Activated naive CD4-positive, alpha-beta T cell treated with Interleukin-2 at 50 U/mL for 16 hours (primary cell): ENCODE measurements around the gene TXK.
"Not testable (repeated sequence)": the region's sequence is repeated elsewhere in the genome, so short reads cannot be mapped to it uniquely, and the experiment has no call there.

Experiments used
- DNase-seq: peaks from one replicate; pipeline ENCODE4 v3.0.0-alpha.2; 2020

Gene TXK

DNA sequence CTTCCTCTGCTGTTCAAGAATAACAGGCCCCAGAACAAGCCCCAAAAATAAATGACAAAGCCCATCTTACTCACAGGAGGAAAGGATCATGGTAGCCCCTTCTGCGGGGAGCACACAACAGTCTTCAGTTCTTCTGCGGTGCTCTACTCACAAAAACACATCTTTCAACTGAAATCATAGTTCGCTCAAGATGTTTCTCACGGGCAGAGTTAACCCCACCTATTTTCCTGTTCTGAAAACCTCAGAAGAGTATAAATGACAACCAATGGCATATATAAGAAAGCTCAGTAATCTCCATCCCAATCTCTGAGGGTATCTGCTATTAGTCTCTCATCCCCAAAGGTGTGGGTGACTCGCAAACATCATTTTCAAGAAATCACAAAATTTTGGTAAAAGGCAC lies at the start of gene TXK:
TXK (minus strand) TSS at position 170 of the 400 bp plus-strand sequence; CDS start at position 90, 80 bp downstream.
- DNase-seq: no peak

DNA sequence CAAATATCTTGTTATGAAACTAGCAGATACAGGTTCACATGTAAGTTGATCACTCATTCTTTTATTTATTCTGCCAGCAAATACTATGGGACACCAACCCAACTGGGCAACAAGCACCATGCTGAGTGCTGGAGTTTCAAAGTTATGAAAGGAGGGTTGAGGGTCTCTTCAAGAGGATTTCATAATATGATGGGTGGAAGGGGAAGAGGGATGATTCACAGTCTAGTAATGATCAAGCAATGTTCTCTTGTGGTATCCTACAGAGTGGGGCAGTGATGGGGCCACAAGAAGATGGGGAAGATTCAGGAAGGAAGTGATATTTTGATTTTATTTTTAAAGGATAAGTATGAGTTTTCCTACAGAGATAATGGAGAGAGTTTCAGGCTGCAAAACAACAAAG lies 46.2 kb upstream of the TXK start:
- DNase-seq: no peak

DNA sequence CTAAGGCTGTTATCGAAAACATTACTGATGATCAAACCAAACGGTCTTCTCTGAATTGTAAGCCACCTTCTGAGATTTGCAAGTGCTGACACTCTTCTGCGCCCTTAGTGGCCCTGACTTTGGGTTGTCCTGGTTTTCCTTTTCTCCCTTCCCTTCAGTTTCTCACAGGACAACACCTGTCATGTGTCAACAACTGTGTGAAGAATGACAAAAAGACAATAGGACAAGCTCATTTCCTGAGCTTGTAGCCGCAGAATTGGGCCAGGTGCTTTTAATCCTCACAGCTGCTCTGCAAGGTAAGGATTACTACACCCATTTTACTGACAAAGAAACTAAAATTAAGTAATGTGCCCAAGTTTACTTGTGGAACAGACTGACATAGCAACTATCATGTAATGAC lies 44.9 kb upstream of the TXK start:
- DNase-seq: no peak

DNA sequence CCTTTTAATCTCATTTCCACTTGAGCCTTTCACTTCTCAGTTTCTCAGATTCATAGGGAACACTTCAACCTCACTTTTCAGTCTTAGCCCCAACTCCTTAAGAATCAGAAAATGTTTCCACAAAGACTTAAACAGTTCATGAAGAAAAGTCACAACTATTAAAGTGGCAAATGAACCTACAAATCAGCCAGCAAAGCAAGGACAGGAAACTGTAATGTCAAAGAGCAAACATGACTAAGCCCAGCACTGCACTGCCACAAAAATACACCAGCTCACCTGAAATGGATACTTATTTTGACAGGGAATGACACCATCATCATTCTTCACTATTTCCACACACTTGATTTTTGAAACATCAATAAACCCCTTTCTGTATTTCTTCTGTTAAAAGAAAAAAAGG lies 41.8 kb upstream of the TXK start:
- DNase-seq: no peak

DNA sequence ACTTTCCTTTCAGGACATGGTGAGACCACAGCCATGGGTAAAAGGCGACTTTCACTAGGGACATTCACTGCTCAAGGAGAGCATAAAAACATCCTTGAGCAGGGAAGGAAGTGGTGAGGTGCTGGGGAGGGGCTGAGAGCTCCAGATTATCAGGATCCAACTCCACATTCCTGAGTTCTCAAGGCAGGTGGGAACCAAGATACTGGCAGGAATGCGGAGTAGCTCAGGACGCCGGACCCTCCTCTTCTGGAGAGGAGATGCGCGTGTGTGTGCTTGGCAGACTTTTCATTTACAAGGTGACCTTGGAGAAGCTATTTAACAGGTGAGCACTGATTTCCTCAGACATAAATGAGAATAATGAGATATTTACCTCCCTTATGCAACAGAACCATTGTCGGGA lies 41.3 kb upstream of the TXK start:
- no peak for DNase-seq

DNA sequence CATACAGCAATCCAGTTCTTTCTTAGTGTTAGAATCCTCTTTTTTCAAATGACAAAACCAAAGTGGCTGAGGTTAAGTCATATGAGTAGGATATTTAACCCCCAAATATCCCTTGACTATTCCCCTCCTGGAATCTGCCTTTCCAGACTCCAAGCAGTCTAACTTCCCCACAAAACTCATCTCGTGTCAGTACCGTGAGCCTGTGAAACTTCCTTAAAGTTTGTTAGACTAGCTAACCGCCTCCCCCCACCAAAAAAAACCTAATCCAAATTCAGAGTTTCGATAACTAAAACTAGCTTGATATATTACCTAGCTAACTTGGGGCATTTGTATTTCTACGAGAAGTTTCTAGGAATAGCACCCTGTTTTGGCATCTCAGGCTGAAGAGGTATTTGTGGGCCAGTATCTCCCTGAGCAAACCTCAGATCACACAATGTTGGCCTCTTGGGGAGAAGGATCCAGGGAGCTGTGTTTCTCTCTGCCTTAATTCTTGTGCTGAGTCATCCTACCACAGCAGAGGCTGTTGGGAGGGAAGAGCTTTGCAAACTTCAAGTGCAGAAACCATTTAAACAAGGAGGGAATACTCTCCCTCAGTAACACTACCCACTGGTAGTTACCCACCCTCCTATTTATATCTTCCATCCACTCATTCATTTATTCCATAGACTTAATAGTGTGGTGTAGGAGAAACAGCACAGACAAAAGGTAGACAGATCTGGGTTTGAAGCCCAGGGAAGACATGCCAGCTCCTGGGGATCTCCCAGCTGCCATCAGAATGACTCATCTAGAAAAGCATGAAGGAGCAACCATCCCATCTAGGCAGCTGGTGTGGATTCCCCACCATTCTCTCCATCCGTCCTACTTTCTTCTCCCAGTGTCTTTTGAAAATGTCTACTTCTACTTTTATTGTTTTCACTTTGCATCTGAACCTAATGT lies 39.3 kb upstream of the TXK start:
- DNase-seq: no peak

DNA sequence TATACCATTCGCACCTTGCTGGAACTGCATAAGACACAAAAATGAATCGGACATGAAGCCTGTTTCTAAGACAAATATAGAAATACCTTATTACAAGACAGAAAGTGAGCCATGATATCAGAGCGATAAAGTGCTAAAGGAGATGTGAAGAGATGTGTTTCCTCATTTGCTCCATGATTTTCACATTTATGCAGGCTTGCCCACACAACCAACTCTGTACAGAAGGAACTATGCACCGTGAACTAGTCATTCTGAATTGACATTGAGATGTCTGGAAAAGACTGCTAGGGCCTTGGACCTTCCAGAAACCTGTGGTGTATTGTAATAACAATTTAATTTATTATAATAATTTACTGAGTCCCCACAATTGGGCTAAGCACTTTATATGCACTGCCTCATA lies 38.6 kb upstream of the TXK start:
- no peak for DNase-seq

DNA sequence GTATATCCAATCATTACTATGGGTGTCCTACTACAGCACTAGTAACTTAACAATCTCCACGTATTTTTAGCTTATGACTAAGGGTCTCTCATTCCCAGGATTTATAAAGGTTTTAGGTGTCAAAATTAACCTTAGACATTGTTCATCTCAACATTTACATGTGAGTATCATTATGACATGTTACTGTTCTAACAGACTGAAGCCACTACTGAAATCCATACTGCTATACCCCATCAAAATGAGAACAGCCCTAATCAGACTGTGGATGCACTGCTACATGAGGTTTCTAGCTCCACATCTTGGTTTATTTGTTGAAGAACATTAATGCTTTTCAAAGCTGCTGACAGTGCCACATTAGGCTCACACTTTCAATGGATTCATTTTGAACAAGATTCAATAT lies 35.6 kb upstream of the TXK start:
- DNase-seq: no peak

DNA sequence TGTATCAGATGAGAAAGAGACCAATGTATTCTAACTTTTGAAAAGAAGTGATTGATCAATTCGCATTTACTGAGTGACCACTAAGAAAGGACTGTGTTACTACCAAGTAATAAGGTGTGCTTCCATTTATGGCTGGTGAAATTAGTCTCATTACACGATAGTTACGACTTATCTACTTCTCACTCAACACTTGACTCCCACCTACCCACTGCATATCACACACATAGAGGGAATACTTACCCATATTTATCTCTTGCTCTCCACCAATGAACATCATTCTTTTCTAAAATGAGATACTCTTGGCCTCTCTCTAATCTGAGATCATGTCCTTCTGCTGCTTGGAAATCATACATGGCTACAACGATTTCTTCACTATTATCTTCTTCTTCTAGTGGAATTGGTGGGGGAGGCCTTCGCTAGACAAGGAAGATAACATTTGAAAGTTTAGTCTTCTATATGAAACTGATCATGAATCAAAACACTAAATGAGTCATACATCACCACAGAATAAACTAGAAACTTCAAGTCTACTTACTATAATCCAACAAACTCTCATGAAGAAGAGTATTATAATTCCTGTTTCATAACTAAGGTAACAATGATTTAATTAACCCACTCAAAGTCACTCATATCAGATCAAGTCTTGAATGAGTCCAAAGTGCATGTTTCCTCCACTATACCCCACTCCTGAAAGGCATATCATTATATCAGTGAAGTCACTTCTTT lies 33.7 kb upstream of the TXK start:
- no peak for DNase-seq

DNA sequence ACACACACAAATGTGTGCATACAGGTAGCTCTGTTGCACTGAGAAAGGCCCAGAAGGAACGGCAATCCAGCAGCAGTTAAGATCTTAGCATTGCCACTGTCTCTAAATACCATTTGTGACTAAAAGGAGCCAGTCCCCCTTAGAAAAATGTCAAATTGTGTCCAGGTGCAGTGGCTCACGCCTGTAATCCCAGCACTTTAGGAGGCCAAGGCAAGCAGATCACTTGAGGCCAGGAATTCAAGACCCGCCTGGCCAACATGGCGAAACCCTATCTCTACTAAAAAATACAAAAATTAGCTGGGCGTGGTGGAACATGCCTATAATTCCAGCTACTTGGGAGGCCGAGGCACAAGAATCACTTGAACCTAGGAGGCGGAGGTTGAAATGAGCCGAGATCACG lies 30.5 kb upstream of the TXK start:
- DNase-seq: not testable (repeated sequence)

DNA sequence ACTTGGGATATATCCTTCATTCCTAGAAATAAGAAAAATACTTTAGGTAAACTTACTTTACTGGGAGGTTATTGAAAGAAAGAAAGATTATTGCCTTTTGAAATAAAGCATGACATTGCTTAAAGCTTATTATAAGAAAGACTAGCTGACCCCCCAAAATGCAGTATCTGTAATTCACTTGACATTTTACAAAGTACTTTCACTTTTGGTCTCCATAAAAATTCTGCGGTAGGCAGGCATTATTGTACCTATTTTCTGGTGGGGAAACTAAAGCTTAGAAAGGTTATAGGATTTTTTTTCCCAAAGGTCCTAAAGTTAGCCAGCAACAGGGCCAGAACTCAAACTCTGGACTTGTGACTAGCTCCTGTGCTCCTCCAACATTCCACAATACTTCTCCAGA lies 29.7 kb upstream of the TXK start:
- no peak for DNase-seq

DNA sequence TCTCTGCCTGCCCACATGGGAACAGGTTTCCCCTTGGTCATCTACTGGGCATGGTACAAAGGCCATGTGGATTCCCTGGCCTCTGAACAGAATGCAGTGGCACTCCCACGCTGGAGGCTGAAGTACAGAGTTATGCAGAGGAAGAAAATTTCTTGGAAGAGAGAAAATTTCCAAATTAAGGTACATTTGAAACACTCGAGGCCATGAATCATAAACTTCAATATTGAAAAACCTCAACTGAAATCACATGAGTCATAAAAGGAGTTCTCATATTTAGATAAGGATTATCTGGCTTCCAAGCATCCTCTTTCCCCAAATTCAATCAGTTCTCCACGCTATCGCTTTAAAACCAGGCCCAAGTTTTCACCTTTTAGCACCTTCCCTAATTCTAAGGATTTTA lies 28.1 kb upstream of the TXK start:
- no peak for DNase-seq

DNA sequence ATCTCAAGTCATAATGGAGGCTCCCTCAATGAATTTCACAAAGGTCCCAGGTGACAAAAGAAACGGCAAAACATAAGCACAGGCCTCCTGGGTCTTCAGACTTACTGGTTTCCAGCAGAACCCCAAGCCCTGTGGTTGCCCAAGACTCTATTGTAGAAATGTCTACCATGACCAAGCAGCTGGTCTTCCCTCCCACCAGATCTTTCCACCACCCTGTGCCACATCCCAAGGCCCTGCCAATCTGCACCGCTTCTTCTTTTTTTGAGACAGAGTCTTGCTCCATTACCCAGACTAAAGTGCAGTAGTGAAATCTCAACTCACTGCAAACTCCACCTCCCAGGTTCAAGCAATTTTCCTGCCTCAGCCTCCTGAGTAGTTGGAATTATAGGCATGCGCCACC lies 23.2 kb upstream of the TXK start:
- DNase-seq: no peak

DNA sequence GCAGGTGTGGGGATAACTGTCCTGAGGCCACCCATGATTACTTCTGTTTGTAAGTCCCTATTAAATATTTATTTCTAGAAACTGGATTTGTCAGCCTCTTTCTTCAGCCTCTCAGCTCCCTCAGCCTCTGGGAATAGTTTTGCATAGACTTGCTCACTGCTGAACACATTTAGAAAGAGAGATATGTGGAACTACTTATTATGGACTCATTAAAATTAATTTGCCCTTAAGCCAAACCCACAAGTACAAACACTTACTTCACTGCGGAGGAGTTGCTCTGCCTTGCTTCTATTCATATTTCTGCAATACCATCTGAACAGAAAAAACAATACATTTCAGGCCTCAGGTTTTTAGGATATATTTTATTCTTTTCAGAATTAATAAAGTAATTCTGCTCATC lies 22.4 kb upstream of the TXK start:
- no peak for DNase-seq

DNA sequence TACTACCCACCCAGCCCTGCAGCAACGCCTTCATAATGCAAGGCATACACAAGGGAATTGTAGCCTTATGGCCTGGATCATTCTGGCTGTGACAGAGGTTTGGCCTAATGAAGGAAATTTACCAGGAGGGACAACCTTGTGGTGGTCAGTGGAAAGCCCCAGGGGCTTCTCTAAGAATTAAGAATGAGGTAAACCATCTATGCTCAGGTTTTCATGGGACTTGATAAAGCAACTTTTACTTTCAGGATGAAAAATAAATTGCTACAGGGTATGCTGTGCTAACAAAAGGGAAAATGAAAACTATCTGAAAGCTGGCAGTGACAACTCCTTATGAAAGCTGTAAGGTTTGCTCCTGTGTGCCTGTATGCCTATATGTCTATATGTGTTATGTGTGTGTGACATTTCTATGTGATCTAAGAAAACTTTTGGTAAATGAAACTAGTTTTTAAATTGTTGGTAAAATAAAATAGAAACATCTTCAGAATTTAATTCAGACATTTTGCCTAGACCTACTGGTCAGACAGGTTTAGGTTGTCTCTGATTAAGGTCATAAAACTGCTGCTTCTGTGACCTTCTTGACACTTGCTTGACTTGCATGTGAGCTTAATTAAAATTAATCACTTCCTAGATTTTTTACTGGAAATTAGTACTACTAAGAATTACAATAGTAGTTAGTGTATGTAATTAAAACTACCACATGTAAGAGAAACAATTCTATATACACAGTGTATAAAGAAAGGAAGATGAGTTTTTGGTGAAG lies 19.9 kb upstream of the TXK start:
- no peak for DNase-seq

DNA sequence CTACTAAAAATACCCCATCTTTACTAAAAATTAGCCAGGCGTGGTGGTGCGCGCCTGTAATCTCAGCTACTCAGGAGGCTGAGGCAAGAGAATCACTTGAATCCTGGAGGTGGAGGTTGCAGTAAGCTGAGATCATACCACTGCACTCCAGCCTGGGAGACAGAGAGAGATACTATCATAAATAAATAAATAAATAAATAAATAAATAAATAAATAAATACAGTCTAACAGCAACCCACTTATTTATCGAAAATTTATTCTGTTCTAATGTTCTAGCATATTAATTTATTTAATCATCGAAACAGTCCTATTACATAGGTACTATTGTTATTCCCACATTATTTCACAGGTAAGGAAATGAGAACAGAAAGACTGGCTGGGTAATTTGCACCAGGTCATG lies 18.2 kb upstream of the TXK start:
- no peak for DNase-seq

DNA sequence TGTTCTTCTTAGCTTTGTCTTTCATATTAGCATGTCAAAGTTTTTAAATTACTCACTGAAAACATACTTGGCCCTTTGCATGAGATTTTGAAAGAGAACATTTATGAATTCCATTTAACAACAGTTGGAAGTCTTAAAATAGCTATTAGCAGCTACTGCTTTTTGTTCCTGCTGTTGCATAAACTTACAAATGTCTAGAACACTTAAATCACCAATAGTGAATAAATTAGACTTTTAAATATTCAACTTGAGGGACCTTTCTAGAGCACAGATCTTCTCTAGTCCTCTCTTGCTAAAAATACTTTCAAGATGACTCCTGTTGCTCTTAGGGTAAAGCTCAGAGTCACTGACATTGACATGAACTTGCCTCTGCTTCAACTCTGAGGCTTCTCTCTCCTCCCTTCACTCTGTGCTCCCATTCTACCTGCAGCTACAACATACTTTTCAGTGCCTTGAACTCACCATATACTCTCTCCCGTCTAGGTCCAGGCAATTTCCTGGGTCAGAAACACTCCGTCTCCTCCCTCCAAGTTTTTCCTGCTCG lies 15.8 kb upstream of the TXK start:
- DNase-seq: no peak

DNA sequence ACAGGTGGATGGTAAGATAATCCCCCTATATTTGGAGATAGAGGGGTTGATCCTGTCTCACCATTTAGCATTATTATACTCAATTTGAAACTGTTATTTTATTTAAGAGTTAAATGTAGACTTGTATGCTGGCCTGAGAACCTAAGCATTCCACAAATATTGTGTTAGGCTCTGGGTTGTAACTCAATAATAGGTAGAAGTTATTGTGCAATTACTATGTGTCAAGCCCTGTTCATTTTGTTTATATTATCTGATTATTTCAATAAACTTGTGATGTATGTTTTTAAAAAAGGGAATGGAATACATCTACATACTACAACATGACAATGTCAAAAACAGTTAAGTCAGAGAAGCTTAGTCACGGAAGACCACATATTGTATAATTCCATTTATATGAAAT lies 13.6 kb upstream of the TXK start:
- DNase-seq: no peak

DNA sequence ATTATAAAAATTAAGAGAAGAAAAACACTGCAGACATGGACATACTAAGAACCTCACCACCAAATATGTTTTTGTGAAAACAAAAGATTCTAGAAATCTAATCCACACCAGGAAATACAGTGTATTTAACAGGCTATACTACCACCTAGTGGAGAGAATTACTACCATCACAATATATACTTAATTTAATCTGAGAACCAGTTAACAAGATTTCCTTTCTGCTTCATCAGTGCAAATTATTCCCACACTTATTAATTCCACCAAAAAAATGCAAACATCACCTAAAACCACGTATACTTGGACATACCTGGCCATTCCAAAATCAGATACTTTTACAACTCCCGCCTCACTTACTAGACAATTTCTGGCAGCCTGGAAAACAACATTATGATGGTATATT lies 7.0 kb upstream of the TXK start:
- no peak for DNase-seq

DNA sequence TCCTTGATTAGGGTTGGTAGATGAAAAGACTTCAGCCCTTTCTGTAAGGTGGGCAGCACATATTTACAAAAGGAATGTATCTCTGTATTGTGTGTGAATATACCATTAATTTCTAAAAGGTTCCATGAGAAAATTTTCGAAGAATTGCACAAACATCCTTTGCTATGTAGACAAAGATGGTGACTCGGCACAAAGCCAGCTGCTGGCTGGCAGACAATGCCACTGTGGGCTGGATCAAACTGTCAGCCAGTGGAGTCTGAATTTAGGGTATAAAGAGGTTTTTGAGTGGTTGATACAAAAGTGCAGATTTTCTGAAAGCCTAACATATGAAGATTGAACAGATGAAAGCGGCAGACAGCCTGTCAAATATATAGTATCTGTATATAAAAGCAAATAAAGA lies 5.6 kb upstream of the TXK start:
- no peak for DNase-seq

DNA sequence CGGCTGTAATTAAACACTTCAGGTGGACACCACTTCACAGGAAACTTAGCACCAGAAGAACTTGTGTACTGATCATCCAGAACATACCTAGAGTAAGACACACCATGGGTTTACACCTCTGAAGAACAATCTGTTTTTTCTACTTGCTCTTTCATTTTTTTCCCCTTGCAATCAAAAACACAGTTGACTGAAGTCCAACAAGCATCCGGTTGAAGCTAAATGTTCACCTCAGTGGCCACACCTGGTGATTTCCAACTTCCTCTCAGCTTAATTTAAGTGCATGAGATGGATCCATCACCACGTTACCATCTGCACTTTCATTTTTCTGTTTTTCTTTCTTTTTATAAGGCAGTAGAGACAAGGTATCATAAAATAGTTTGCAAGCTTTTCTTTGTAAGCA lies 4.9 kb upstream of the TXK start:
- DNase-seq: no peak

DNA sequence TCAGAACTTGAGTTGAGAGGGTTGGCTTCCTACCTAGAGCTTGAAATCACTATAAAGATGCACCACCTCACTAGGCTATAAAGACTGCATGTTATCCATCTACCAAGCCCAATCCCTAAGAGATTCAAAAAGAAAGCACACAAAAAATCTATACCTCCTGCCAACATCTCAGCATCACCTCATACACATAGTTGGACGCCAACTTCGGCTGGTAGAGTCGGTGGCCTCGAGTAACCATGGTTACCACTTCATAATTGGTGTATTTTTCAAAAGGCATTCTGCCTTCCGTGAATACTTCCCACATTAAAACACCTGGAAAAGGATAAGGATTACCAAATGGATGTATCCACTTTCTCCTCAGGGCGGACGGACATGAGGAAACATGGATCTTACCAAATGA lies 4.5 kb upstream of the TXK start:
- no peak for DNase-seq

DNA sequence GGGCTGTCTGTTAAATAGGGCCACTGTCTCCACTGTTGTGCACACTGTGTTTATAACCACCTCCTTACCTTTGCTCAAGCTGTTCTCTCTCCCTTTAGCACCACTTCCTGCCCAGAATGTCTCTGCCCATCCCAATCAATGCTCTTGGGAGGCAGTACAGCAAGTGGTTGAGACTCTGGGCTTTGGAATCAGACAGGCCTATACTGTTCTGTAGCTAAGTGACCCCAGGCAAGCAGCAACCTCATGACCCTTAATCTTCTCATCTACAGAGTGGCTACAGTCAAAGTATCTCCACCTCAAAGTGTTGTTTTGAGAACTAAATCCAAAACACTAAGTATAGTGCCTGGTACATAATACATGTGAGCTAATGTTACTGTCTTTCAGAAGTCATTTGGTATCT lies 3.8 kb upstream of the TXK start:
- no peak for DNase-seq
